IMR-90 (cell line): ENCODE results near the gene HNRNPM.

ENCODE experiments used
- CEBPB ChIP-seq: IDR thresholded peaks from 2 replicates; pipeline ENCODE4 v1.6.1; 2012; ENCODE audit warnings: low read depth, low read length, improper control_type of control experiment
- CHD1 ChIP-seq: IDR thresholded peaks from 2 replicates; pipeline ENCODE4 v1.6.1; 2012; ENCODE audit warnings: low read depth, low read length, improper control_type of control experiment
- CTCF ChIP-seq: conservative IDR thresholded peaks from 2 replicates; pipeline ENCODE4 v1.5.1; 2012; ENCODE audit warnings: mild to moderate bottlenecking, low read depth, low read length, improper control_type of control experiment
- RCOR1 ChIP-seq: IDR thresholded peaks from 2 replicates; pipeline ENCODE4 v1.6.1; 2012; ENCODE audit warnings: mild to moderate bottlenecking, low read length, improper control_type of control experiment; ENCODE audit not compliant: insufficient replicate concordance

GRCh38 chr19:8487137-8487851 lies 42.5 kb downstream of the HNRNPM start:
- TF ChIP-seq CTCF (no peak), RCOR1 (no peak), CEBPB (no peak), CHD1 (no peak)
